Keratinocyte (primary cell): Measurements from ENCODE around the gene WBP1L. TPM values are rescaled to one million over a fixed set of nuclear protein-coding genes. Genes with fewer than 3 reads are reported as not detected.
"Not testable (repeated sequence)": the region's sequence is repeated elsewhere in the genome, so short reads cannot be mapped to it uniquely, and the experiment has no call there.

Source experiments
- DNase-seq: peaks from one replicate; pipeline ENCODE4 v3.0.0-alpha.2; 2011; ENCODE audit warnings: low read depth, missing footprints, low spot score
- FAIRE-seq: peaks from 2 replicates; lab custom pipeline; 2011; peaks lifted over from hg19 to GRCh38; lab: Jason Lieb, UNC
- H2AFZ ChIP-seq: 2 replicates; pipeline ENCODE4 v1.6.0; 2012; ENCODE audit warnings: low read length, control low read depth, inconsistent platforms; ENCODE audit not compliant: control insufficient read depth
- H3K27ac ChIP-seq: 2 replicates; pipeline ENCODE4 v1.5.1; 2011; ENCODE audit warnings: low read length; ENCODE audit not compliant: control insufficient read depth, insufficient read depth
- H3K27me3 ChIP-seq: 3 replicates; pipeline ENCODE4 v1.6.0; 2011; ENCODE audit warnings: low read length; ENCODE audit not compliant: control insufficient read depth, insufficient read depth; ENCODE audit errors: extremely low read depth
- H3K36me3 ChIP-seq, 2 experiments: 2 replicates in 1 of 2; 3 replicates in 1 of 2; pipeline ENCODE4 v1.5.1; 2011; ENCODE audit warnings: low read length in 2 of 2, mild to moderate bottlenecking in 1 of 2; ENCODE audit not compliant: control insufficient read depth in 2 of 2, insufficient read depth in 2 of 2; ENCODE audit errors: extremely low read depth in 1 of 2
- H3K4me1 ChIP-seq: 3 replicates; pipeline ENCODE4 v1.5.1; 2011; ENCODE audit warnings: low read length; ENCODE audit not compliant: control insufficient read depth, insufficient read depth; ENCODE audit errors: extremely low read depth
- H3K4me2 ChIP-seq: 3 replicates; pipeline ENCODE4 v1.6.0; 2011; ENCODE audit warnings: low read depth, low read length; ENCODE audit not compliant: control insufficient read depth, insufficient read depth; ENCODE audit errors: extremely low read depth
- H3K4me3 ChIP-seq, 3 experiments: fragments of 200-600 bp in 1 of 3; sonication (generic) in 1 of 3; 2 replicates in 2 of 3; 3 replicates in 1 of 3; pipeline ENCODE4 v1.5.1; 2011 to 2016; ENCODE audit warnings: low read length in 3 of 3, mild to moderate bottlenecking in 3 of 3, control low read depth in 2 of 3, inconsistent platforms in 1 of 3, low read depth in 1 of 3, mixed read lengths in 1 of 3, mixed run types in 1 of 3, moderate library complexity in 1 of 3; ENCODE audit not compliant: control insufficient read depth in 2 of 3, insufficient read depth in 2 of 3; ENCODE audit errors: extremely low read depth in 1 of 3
- H3K79me2 ChIP-seq: 2 replicates; pipeline ENCODE4 v1.6.0; 2012; ENCODE audit warnings: low read length; ENCODE audit not compliant: control insufficient read depth, insufficient read depth
- H3K9ac ChIP-seq: 3 replicates; pipeline ENCODE4 v1.6.0; 2011; ENCODE audit warnings: low read length; ENCODE audit not compliant: control insufficient read depth, insufficient read depth; ENCODE audit errors: extremely low read depth
- H3K9me1 ChIP-seq: 3 replicates; pipeline ENCODE4 v1.6.0; 2011; ENCODE audit warnings: low read length; ENCODE audit not compliant: control insufficient read depth, insufficient read depth; ENCODE audit errors: extremely low read depth
- H3K9me3 ChIP-seq: 2 replicates; pipeline ENCODE4 v1.5.1; 2012; ENCODE audit warnings: low read depth, low read length; ENCODE audit not compliant: control insufficient read depth
- H4K20me1 ChIP-seq: 3 replicates; pipeline ENCODE4 v1.6.0; 2011; ENCODE audit warnings: low read length; ENCODE audit not compliant: control insufficient read depth, insufficient read depth; ENCODE audit errors: extremely low read depth
- CTCF ChIP-seq, 3 experiments: IDR thresholded peaks in 1 of 3; conservative IDR thresholded peaks in 1 of 3; optimal IDR thresholded peaks in 1 of 3; 2 replicates in 2 of 3; 3 replicates in 1 of 3; pipeline versions ENCODE3 to v1.5.1; 2011; ENCODE audit warnings: low read length in 3 of 3, mild to moderate bottlenecking in 3 of 3, moderate library complexity in 2 of 3, control low read depth in 1 of 3, inconsistent platforms in 1 of 3; ENCODE audit not compliant: insufficient read depth in 2 of 3; ENCODE audit errors: extremely low read depth in 1 of 3
- EZH2 ChIP-seq: IDR thresholded peaks from one replicate; pipeline ENCODE4 v1.6.1; 2012; ENCODE audit warnings: inconsistent platforms, mild to moderate bottlenecking, low read length, moderate library complexity
- dilution Hi-C: fragments of 300-500 bp; cut with MboI; formaldehyde crosslinking; loops from one replicate; pipeline ENCODE4 v1.7.0; 2020; ENCODE audit warnings: low sequenced_read_pairs; ENCODE audit not compliant: extremely low pct_ligation_motif_present
- polyA plus RNA-seq, 5 experiments: library from polyadenylated mRNA; depleted of rRNA in 3 of 5; stranded (reverse) in 3 of 5; stranded (forward) in 1 of 5; unstranded in 1 of 5; fragments of >200 nt; gene quantifications; 1 replicate in 1 of 5; 2 replicates in 3 of 5; 3 replicates in 1 of 5; pipeline versions ENCODE4 v1.2.1 to v1.2.3, GENCODE V29; 2011 to 2012; ENCODE audit warnings: missing spikeins in 2 of 5, low read depth in 1 of 5, low replicate concordance in 1 of 5

WBP1L gene
- polyA plus RNA-seq, 1 donor (not counting 4 experiments of a cell fraction or from before 2014, with no cell fraction given): 24.3 TPM

GRCh38 chr10:102845352-102845902 is 101.7 kb downstream of the WBP1L start:
- H3K9me1 ChIP-seq: no peaks in the 10 kb centered on the region
- no peaks in the 10 kb centered on the region for H3K27me3 ChIP-seq
- dilution Hi-C loops: loop anchor here (25.0 kb wide), 1 partner anchor 242 kb away; no protein-coding TSS in a partner anchor
- peaks cover 4% of the 10 kb centered on the region for H3K4me1 ChIP-seq
- H3K4me2 ChIP-seq: no peak overlapping the region
- H3K9me3 ChIP-seq: no peaks in the 10 kb centered on the region
- H3K4me3 ChIP-seq: no peak overlapping the region
- DNase-seq (no peak), FAIRE-seq (no peak)
- no peaks in the 10 kb centered on the region for H4K20me1 ChIP-seq
- TF ChIP-seq EZH2 (no peak), CTCF (optimal IDR thresholded peaks at IDR 0.05 in 1 of 3, IDR thresholded peaks at IDR 0.05 in 1 of 3, conservative IDR thresholded peaks at IDR 0.05 in 1 of 3; ENCODE audit: extremely low read depth in 1 of 3, insufficient read depth in 2 of 3, low read length in 3 of 3) (no peak)
- H3K9ac ChIP-seq: no peak overlapping the region
- no peak overlapping the region for H3K27ac ChIP-seq
- H3K79me2 ChIP-seq: no peaks in the 10 kb centered on the region
- no peak overlapping the region for H2AFZ ChIP-seq
- H3K36me3 ChIP-seq: no peaks in the 10 kb centered on the region

GRCh38 chr10:102850025-102850518 is 106.3 kb downstream of the WBP1L start:
- Histone ChIP-seq H3K79me2 (no peaks in the 10 kb centered on the region), H2AFZ (no peak overlapping the region), H3K4me2 (no peak overlapping the region), H3K36me3 (no peaks in the 10 kb centered on the region), H3K9me1 (no peaks in the 10 kb centered on the region), H3K4me3 (no peak overlapping the region), H3K27ac (no peak overlapping the region), H4K20me1 (no peaks in the 10 kb centered on the region), H3K27me3 (no peaks in the 10 kb centered on the region), H3K9me3 (no peaks in the 10 kb centered on the region), H3K9ac (no peak overlapping the region), H3K4me1 (peaks cover 7% of the 10 kb centered on the region)
- dilution Hi-C loops: no loop called here
- TF ChIP-seq EZH2: no peak
- TF ChIP-seq CTCF (optimal IDR thresholded peaks at IDR 0.05 in 1 of 3, IDR thresholded peaks at IDR 0.05 in 1 of 3, conservative IDR thresholded peaks at IDR 0.05 in 1 of 3; ENCODE audit: extremely low read depth in 1 of 3, insufficient read depth in 2 of 3, low read length in 3 of 3): no peak
- peak; percentile 60 for FAIRE-seq
- peak; percentile 66 for DNase-seq

GRCh38 chr10:102853237-102853636 is 109.5 kb downstream of the WBP1L start:
- not testable (repeated sequence) for FAIRE-seq, H3K79me2 ChIP-seq, H3K4me2 ChIP-seq

More at GRCh38 chr10:102853237-102853636, 109.5 kb downstream of the WBP1L start:
- H3K4me3 ChIP-seq, H4K20me1 ChIP-seq, H3K36me3 ChIP-seq, DNase-seq, H3K9me3 ChIP-seq, H3K27me3 ChIP-seq, H2AFZ ChIP-seq, dilution Hi-C loops, H3K9ac ChIP-seq, H3K9me1 ChIP-seq, H3K27ac ChIP-seq: not testable (repeated sequence)
- peaks cover 19% of the 10 kb centered on the region for H3K4me1 ChIP-seq
